PC-3 (cell line): Measurements from ENCODE around the gene FLCN. TPM values are rescaled to one million over a fixed set of nuclear protein-coding genes. Genes with fewer than 3 reads are reported as not detected.

ENCODE experiments used
- ATAC-seq: fragments of 200-7000 bp; cut with Tn5 transposase; 2 replicates; pipeline ENCODE4 v1.9.1; 2020; ENCODE audit warnings: mild to moderate bottlenecking, moderate library complexity
- BruUV-seq: library from RNA; stranded (reverse); fragments of 400-500 nt; replicated peaks from 2 replicates; lab custom pipeline; 2021; lab: Mats Ljungman, UMichigan
- CTCF ChIA-PET: fragments of 300-600 bp; sonication (Branson Sonifier 250); formaldehyde crosslinking; loops from one replicate; lab custom pipeline; 2022; ENCODE audit warnings: antibody characterized with exemption; lab: Charles Lee
- POLR2A ChIA-PET: fragments of 300-600 bp; sonication (Branson Sonifier 250); formaldehyde crosslinking; loops from one replicate; lab custom pipeline; 2022; ENCODE audit warnings: antibody characterized with exemption; ENCODE audit not compliant: unreplicated experiment; lab: Charles Lee
- DNase-seq: peaks from one replicate; pipeline ENCODE4 v3.0.0-alpha.2; 2015
- H2AFZ ChIP-seq: fragments of 300-600 bp; sonication (generic); 2 replicates; pipeline ENCODE4 v1.6.0; 2016; ENCODE audit warnings: antibody characterized with exemption, low read length
- H3F3A ChIP-seq: fragments of 300-600 bp; sonication (generic); one replicate; pipeline ENCODE4 v1.6.0; 2017; ENCODE audit warnings: antibody characterized with exemption, low read length, control low read depth, mild to moderate bottlenecking; ENCODE audit not compliant: unreplicated experiment
- H3K27ac ChIP-seq: fragments of 300-600 bp; sonication (generic); 2 replicates; pipeline ENCODE4 v1.5.1; 2016; ENCODE audit warnings: mild to moderate bottlenecking, low read length
- H3K27me3 ChIP-seq: fragments of 300-600 bp; sonication (generic); 2 replicates; pipeline ENCODE4 v1.6.1; 2016; ENCODE audit warnings: low read length, mixed read lengths
- H3K36me3 ChIP-seq: fragments of 300-600 bp; sonication (generic); 2 replicates; pipeline ENCODE4 v1.6.1; 2016; ENCODE audit warnings: low read depth, mixed run types, low read length, mixed read lengths
- H3K4me1 ChIP-seq: fragments of 300-600 bp; sonication (generic); 2 replicates; pipeline ENCODE4 v1.5.1; 2016; ENCODE audit warnings: low read length; ENCODE audit not compliant: insufficient read depth
- H3K4me2 ChIP-seq: fragments of 300-600 bp; sonication (generic); 2 replicates; pipeline ENCODE4 v1.6.0; 2016; ENCODE audit warnings: low read length
- H3K4me3 ChIP-seq: fragments of 300-600 bp; sonication (generic); 2 replicates; pipeline ENCODE4 v1.5.1; 2016; ENCODE audit warnings: mild to moderate bottlenecking, low read length, mixed read lengths
- H3K79me2 ChIP-seq: fragments of 300-600 bp; sonication (generic); 2 replicates; pipeline ENCODE4 v1.6.1; 2017; ENCODE audit warnings: low read length, mixed read lengths
- H3K9ac ChIP-seq: fragments of 300-600 bp; sonication (generic); 2 replicates; pipeline ENCODE4 v1.6.0; 2016; ENCODE audit warnings: mild to moderate bottlenecking, low read length
- H3K9me2 ChIP-seq: fragments of 300-600 bp; sonication (generic); replicated peaks from 2 replicates; pipeline ENCODE4 v1.6.1; 2016; ENCODE audit warnings: mixed run types, low read length, mixed read lengths
- H3K9me3 ChIP-seq: fragments of 300-600 bp; sonication (generic); 2 replicates; pipeline ENCODE4 v1.6.1; 2016; ENCODE audit warnings: low read length, mixed read lengths
- H4K20me1 ChIP-seq: fragments of 300-600 bp; sonication (generic); 2 replicates; pipeline ENCODE4 v1.6.1; 2016; ENCODE audit warnings: low read length, mixed read lengths
- EZH2 ChIP-seq: fragments of 300-600 bp; sonication (generic); IDR thresholded peaks from one replicate; pipeline ENCODE4 v1.6.1; 2017; ENCODE audit warnings: antibody characterized with exemption, mild to moderate bottlenecking, low read length; ENCODE audit not compliant: unreplicated experiment
- EZH2phosphoT487 ChIP-seq: fragments of 300-600 bp; sonication (generic); IDR thresholded peaks from 2 replicates; pipeline ENCODE4 v1.6.1; 2018; ENCODE audit warnings: mild to moderate bottlenecking, antibody characterized with exemption, low read length, borderline replicate concordance
- intact Hi-C: fragments of 100-400 bp; cut with micrococcal nuclease; formaldehyde crosslinking; loops from 2 replicates; pipeline ENCODE4 v1.9.0; 2023
- total RNA-seq: library from RNA; depleted of rRNA; stranded (reverse); fragments of >200 nt; gene quantifications from 2 replicates; pipeline ENCODE4 v1.2.3, GENCODE V29; 2014
- TF ChIP-seq, protein P1 (sequence below): fragments of 300-600 bp; sonication (generic); conservative IDR thresholded peaks from 2 replicates; pipeline ENCODE4 v1.5.1; 2017; ENCODE audit warnings: antibody characterized with exemption, low read depth, mild to moderate bottlenecking, low read length

Gene FLCN
- total RNA-seq, 1 experiment from 2014 or later: 30.8 TPM

DNA sequence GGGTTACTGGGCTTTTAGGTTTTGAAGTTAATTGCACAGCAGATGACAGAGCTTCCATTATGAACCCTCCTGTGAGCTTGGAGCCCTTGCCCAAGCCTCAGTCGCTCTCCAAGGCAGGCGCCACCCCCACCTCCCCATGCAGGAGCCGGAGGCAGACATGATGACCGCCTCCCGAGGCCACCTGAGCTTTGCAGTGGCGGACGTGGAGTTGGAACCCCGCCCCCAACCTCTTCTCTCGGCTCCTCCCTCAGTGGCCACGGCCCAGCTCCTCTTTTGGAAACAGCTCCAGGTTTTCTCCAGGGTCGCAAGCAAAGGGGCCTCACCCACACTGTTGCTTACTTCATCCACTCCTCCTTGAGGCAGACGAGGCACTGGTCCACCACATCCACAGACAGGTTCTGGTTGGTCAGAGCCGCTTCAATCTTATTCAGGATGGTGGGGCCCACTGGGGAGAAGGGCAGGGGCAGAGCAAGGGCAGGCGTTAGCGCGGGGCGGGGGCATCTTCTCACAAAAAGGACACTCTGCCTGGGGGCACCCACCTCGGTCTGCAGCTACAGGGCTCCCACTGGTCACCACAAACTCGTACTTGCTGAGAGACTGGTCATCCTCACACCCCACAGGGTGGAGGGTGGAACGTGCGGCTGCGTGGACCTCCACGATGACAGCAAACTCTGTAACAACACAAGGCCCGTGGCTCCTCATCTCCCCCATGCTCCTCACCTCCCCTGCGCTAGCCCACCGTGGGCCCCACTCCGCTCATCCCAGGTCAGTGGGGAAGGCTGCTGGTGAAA lies 22.1 kb downstream of the FLCN start:
- Histone ChIP-seq H3K27me3 (no peaks in the 10 kb centered on the region), H3K9ac (no peak overlapping the region), H2AFZ (no peak overlapping the region), H3K79me2 (no peaks in the 10 kb centered on the region), H3K4me1 (no peaks in the 10 kb centered on the region), H3F3A (no peaks in the 10 kb centered on the region), H3K9me3 (no peaks in the 10 kb centered on the region), H3K4me3 (no peak overlapping the region), H3K4me2 (no peak overlapping the region), H3K9me2 (no peaks in the 10 kb centered on the region), H4K20me1 (no peaks in the 10 kb centered on the region), H3K36me3 (peaks cover 41% of the 10 kb centered on the region), H3K27ac (no peak overlapping the region)
- intact Hi-C loops: no loop called here
- no peak for DNase-seq
- no peak for TF ChIP-seq EZH2phosphoT487
- TF ChIP-seq, protein P1, sequence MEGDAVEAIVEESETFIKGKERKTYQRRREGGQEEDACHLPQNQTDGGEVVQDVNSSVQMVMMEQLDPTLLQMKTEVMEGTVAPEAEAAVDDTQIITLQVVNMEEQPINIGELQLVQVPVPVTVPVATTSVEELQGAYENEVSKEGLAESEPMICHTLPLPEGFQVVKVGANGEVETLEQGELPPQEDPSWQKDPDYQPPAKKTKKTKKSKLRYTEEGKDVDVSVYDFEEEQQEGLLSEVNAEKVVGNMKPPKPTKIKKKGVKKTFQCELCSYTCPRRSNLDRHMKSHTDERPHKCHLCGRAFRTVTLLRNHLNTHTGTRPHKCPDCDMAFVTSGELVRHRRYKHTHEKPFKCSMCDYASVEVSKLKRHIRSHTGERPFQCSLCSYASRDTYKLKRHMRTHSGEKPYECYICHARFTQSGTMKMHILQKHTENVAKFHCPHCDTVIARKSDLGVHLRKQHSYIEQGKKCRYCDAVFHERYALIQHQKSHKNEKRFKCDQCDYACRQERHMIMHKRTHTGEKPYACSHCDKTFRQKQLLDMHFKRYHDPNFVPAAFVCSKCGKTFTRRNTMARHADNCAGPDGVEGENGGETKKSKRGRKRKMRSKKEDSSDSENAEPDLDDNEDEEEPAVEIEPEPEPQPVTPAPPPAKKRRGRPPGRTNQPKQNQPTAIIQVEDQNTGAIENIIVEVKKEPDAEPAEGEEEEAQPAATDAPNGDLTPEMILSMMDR: no peak
- no peak for TF ChIP-seq EZH2
- ATAC-seq: no peak
- BruUV-seq: no TSS peak
- POLR2A ChIA-PET: no interaction called here
- CTCF ChIA-PET: no interaction called here

- POLR2A ChIA-PET: no interaction called here
- DNase-seq (no peak), ATAC-seq (no peak)
- H3K4me2 ChIP-seq: no peak overlapping the region
- H3F3A ChIP-seq: peaks cover 4% of the 10 kb centered on the region
- no peaks in the 10 kb centered on the region for H3K79me2 ChIP-seq
- H3K9me3 ChIP-seq: no peaks in the 10 kb centered on the region
- H3K27me3 ChIP-seq: no peaks in the 10 kb centered on the region
- CTCF ChIA-PET: no interaction called here
- no peak overlapping the region for H3K4me3 ChIP-seq
- H2AFZ ChIP-seq: no peak overlapping the region
- H3K4me1 ChIP-seq: no peaks in the 10 kb centered on the region
- TF ChIP-seq EZH2: no peak
- TF ChIP-seq EZH2phosphoT487: no peak
- TF ChIP-seq, protein P1: no peak
- H4K20me1 ChIP-seq: no peaks in the 10 kb centered on the region
- H3K36me3 ChIP-seq: peaks cover 40% of the 10 kb centered on the region
- H3K9ac ChIP-seq: no peak overlapping the region
- no peaks in the 10 kb centered on the region for H3K9me2 ChIP-seq
- no peak overlapping the region for H3K27ac ChIP-seq
- BruUV-seq: no TSS peak
- intact Hi-C loops: no loop called here
Observed at GRCh38 chr17:17213775-17214174, 23.2 kb downstream of the FLCN start.

- intact Hi-C loops: no loop called here
- Histone ChIP-seq H3F3A (peaks cover 17% of the 10 kb centered on the region), H3K36me3 (peaks cover 4% of the 10 kb centered on the region; the same call in 1 of the 2 replicates), H4K20me1 (no peaks in the 10 kb centered on the region), H3K79me2 (peaks cover 26% of the 10 kb centered on the region), H3K9me3 (no peaks in the 10 kb centered on the region), H2AFZ (no peak overlapping the region), H3K4me3 (no peak overlapping the region), H3K4me2 (no peak overlapping the region), H3K4me1 (peaks cover 25% of the 10 kb centered on the region), H3K27ac (no peak overlapping the region), H3K9ac (no peak overlapping the region), H3K9me2 (no peaks in the 10 kb centered on the region), H3K27me3 (no peaks in the 10 kb centered on the region)
- TF ChIP-seq EZH2phosphoT487 (no peak), EZH2 (no peak)
- TF ChIP-seq, protein P1: no peak
- POLR2A ChIA-PET: no interaction called here
- no TSS peak for BruUV-seq
- no peak for DNase-seq
- ATAC-seq: no peak
- CTCF ChIA-PET: no interaction called here
Observed at GRCh38 chr17:17207998-17208397, 29.0 kb downstream of the FLCN start.
